HEK293T (cell line): ENCODE measurements around the gene LRWD1.

Source experiments
- ARNT ChIP-seq: fragments of 450-650 bp; IDR thresholded peaks from 2 replicates; pipeline ENCODE4 v1.6.1; 2017; ENCODE audit warnings: mild to moderate bottlenecking
- BHLHE40 ChIP-seq: fragments of 450-650 bp; IDR thresholded peaks from 2 replicates; pipeline ENCODE4 v1.6.1; 2016; ENCODE audit warnings: mild to moderate bottlenecking, moderate library complexity, borderline replicate concordance
- CTBP1 ChIP-seq: fragments of 450-650 bp; IDR thresholded peaks from 2 replicates; pipeline ENCODE4 v1.6.1; 2016; ENCODE audit warnings: borderline replicate concordance
- ELF4 ChIP-seq: fragments of 450-650 bp; IDR thresholded peaks from 2 replicates; pipeline ENCODE4 v1.6.1; 2017; ENCODE audit warnings: antibody characterized with exemption
- FOXA1 ChIP-seq: fragments of 450-650 bp; IDR thresholded peaks from 2 replicates; pipeline ENCODE4 v1.6.1; 2016; ENCODE audit warnings: mild to moderate bottlenecking
- FOXK2 ChIP-seq: fragments of 450-650 bp; IDR thresholded peaks from 2 replicates; pipeline ENCODE4 v1.6.1; 2016; ENCODE audit warnings: mild to moderate bottlenecking
- FOXM1 ChIP-seq: fragments of 450-650 bp; IDR thresholded peaks from 2 replicates; pipeline ENCODE4 v1.6.1; 2017; ENCODE audit warnings: mild to moderate bottlenecking, borderline replicate concordance
- HDGF ChIP-seq: fragments of 450-650 bp; IDR thresholded peaks from 2 replicates; pipeline ENCODE4 v1.6.1; 2017; ENCODE audit warnings: antibody characterized with exemption, borderline replicate concordance
- NFRKB ChIP-seq: fragments of 450-650 bp; IDR thresholded peaks from 2 replicates; pipeline ENCODE4 v1.6.1; 2016; ENCODE audit warnings: mild to moderate bottlenecking, moderate library complexity
- PKNOX1 ChIP-seq: fragments of 450-650 bp; IDR thresholded peaks from 2 replicates; pipeline ENCODE4 v1.6.1; 2016
- SP1 ChIP-seq: fragments of 450-650 bp; IDR thresholded peaks from 2 replicates; pipeline ENCODE4 v1.6.1; 2017

- TF ChIP-seq CTBP1 (no peak), SP1 (no peak), FOXK2 (no peak), FOXM1 (no peak), ARNT (no peak), NFRKB (no peak), ELF4 (no peak), BHLHE40 (no peak), FOXA1 (no peak), PKNOX1 (no peak), HDGF (no peak)
Observed at GRCh38 chr7:102455596-102455995, 9.2 kb upstream of the LRWD1 start.
